Measurements from ENCODE around the gene GFRAL.
A peak's percentile ranks its signal among the peaks of the same experiment; 100 is the strongest.

GFRAL gene

DNA sequence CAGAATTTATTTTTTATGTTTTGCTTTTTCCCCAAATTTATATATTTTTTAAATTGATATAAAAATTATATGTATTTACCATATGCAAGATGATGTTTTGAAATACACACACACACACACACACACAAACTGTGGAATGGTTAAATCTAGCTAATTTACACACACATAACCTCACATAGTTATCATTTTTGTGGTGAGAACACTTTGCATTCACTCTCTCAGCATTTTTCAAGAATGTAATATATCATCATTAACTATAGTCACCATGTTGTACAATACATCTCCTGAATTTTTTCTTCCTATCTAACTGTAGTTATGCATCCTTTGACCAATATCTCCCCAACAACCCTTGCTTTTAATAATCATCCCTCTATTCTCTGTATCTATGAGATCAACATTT lies 52.2 kb downstream of the GFRAL start:
- H3K4me3 ChIP-seq (ENCODE audit: control insufficient read depth, low read depth, low read length): no peak overlapping the region
- no peak for DNase-seq (ENCODE audit: low read depth)
- TF ChIP-seq CTCF (conservative IDR thresholded peaks at IDR 0.05; ENCODE audit: control insufficient read depth, insufficient read depth, low read depth, low read length): no peak

- TF ChIP-seq CTCF (conservative IDR thresholded peaks at IDR 0.05; ENCODE audit: control insufficient read depth, insufficient read depth, low read depth, low read length): no peak
Measured at GRCh38 chr6:55379895-55380294, 52.6 kb downstream of the GFRAL start.

DNA sequence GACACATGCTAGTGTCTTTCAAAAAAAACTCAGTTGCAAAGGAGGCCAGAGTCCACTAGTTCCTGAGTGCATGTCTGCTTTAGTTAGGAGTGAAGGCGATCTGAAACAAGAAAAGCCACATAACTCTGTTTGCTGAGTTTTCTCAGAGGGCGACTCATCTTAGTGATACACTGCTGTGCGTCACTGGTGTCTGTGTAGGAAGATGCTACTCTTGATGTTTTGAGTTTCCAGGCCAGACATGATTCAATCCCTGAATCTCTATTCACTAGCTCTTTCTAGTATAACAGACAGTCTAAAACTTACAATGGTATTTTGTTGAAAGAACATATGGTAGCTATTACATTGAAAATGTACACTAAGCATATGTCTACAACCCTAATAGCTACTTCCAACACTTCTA lies 60.9 kb downstream of the GFRAL start:
- DNase-seq (ENCODE audit: low read depth): peak; percentile 19
- no peak overlapping the region for H3K4me3 ChIP-seq (ENCODE audit: control insufficient read depth, low read depth, low read length)
- no peak for TF ChIP-seq CTCF (conservative IDR thresholded peaks at IDR 0.05; ENCODE audit: control insufficient read depth, insufficient read depth, low read depth, low read length)

More at GRCh38 chr6:55379895-55380294, 52.6 kb downstream of the GFRAL start:
- peak; percentile 4 for DNase-seq (ENCODE audit: low read depth)
- no peak overlapping the region for H3K4me3 ChIP-seq (ENCODE audit: control insufficient read depth, low read depth, low read length)

DNA sequence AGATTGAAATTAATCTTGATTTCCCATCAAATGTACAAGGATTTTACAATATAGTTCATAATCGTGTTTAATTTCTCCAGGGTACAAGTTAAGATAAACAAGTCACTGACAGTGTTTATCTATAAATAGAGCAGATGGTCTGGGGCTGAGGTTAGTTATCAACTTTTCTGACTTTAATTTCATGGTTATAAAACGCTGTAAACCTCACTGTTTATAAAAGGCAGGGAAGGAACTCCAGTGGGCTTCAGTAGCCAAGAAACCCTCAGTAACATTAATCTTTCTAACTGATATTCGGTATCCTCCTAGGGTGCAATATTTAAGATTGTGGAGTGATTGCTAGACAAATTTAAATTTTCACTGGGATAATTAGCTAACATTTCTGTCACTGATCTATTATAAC lies 68.6 kb downstream of the GFRAL start:
- H3K4me3 ChIP-seq (ENCODE audit: control insufficient read depth, low read depth, low read length): no peak overlapping the region
- TF ChIP-seq CTCF (conservative IDR thresholded peaks at IDR 0.05; ENCODE audit: control insufficient read depth, insufficient read depth, low read depth, low read length): no peak
- no peak for DNase-seq (ENCODE audit: low read depth)

DNA sequence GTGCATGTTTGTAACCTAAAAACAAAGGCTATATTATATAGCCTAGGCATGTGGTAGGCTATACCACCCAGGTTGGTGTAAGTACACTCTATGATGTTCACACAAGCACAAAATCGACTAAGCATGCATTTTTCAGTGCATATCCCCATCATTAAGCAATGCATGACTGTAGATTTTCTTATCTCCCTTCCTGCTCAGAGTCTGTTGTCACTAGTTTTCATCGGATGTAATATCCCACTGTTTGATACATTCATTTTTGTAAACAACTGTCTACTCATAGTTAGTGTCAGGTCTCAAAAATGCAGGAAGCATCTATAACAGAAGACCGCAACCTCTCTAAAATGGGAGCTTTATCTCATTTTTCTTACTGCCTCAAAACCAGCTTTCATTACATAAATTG lies 70.7 kb downstream of the GFRAL start:
- no peak for TF ChIP-seq CTCF (conservative IDR thresholded peaks at IDR 0.05; ENCODE audit: control insufficient read depth, insufficient read depth, low read depth, low read length)
- no peak for DNase-seq (ENCODE audit: low read depth)
- H3K4me3 ChIP-seq (ENCODE audit: control insufficient read depth, low read depth, low read length): no peak overlapping the region

GRCh38 chr6:55399351-55399750 lies 72.1 kb downstream of the GFRAL start:
- peak; percentile 3 for DNase-seq (ENCODE audit: low read depth)
- no peak for TF ChIP-seq CTCF (conservative IDR thresholded peaks at IDR 0.05; ENCODE audit: control insufficient read depth, insufficient read depth, low read depth, low read length)
- H3K4me3 ChIP-seq (ENCODE audit: control insufficient read depth, low read depth, low read length): no peak overlapping the region

Data from fibroblast of mammary gland (primary cell).